Thyroid gland (tissue), 4 donors: Measurements from ENCODE around the gene C2orf81. TPM values are rescaled to one million over a fixed set of nuclear protein-coding genes. Genes with fewer than 3 reads are reported as not detected.

Experiments
- DNase-seq, 2 donors: peaks; one replicate each; pipeline ENCODE4 v3.0.0-alpha.2; 2019
- H3K27ac ChIP-seq, 3 donors: fragments of 200-600 bp; sonication (generic); 1 replicate in 2 of 3; 2 replicates in 1 of 3; pipeline ENCODE4 v1.5.1; 2016 to 2019; ENCODE audit warnings: mild to moderate bottlenecking in 1 of 3, moderate library complexity in 1 of 3
- H3K27me3 ChIP-seq: fragments of 200-600 bp; sonication (generic); one replicate; pipeline ENCODE4 v1.5.1; 2019
- H3K36me3 ChIP-seq, 2 donors: fragments of 200-600 bp; sonication (generic); one replicate each; pipeline ENCODE4 v1.5.1; 2016 to 2019
- H3K4me1 ChIP-seq, 2 donors: fragments of 200-600 bp; sonication (generic); one replicate each; pipeline ENCODE4 v1.5.1; 2017 to 2019
- H3K4me3 ChIP-seq, 3 donors: fragments of 200-600 bp; sonication (generic); replicated peaks in 1 of 3; 1 replicate in 2 of 3; 2 replicates in 1 of 3; pipeline ENCODE4 v1.5.1; 2016; ENCODE audit warnings: mild to moderate bottlenecking in 1 of 3
- H3K9me3 ChIP-seq: fragments of 200-600 bp; sonication (generic); one replicate; pipeline ENCODE4 v1.5.1; 2017
- CTCF ChIP-seq, 6 experiments: fragments of 200-600 bp in 3 of 6; fragments of 450-650 bp in 3 of 6; sonication (generic) in 3 of 6; IDR thresholded peaks; one replicate each; pipeline ENCODE4 v1.5.1; 2016 to 2019; ENCODE audit warnings: antibody characterized with exemption in 6 of 6, mild to moderate bottlenecking in 2 of 6, inconsistent platforms in 1 of 6, moderate library complexity in 1 of 6
- POLR2A ChIP-seq, 2 donors: fragments of 450-650 bp; IDR thresholded peaks; one replicate each; pipeline ENCODE4 v1.6.1; 2017; ENCODE audit warnings: antibody characterized with exemption in 2 of 2, mild to moderate bottlenecking in 2 of 2, moderate library complexity in 1 of 2
- WGBS, 2 donors: methylation state at CpG; one replicate each; pipeline ENCODE4 v1.1.5; 2017; 5-methylcytosine and 5-hydroxymethylcytosine counted together
- intact Hi-C: fragments of 100-400 bp; cut with DNase I; formaldehyde crosslinking; loops from one replicate; pipeline ENCODE4 v1.15.1; 2023
- total RNA-seq, 4 donors: library from RNA; depleted of rRNA; stranded (reverse); fragments of >200 nt; gene quantifications; one replicate each; pipeline ENCODE4 v1.2.3, GENCODE V29; 2016

C2orf81 gene
- total RNA-seq, 4 donors from 2014 or later, result 2.3 to 3.4 (median 3.1) TPM

GRCh38 chr2:74439373-74439772 lies 18.0 kb upstream of the C2orf81 start:
- peaks cover 10 to 18% of the 10 kb centered on the region in 2 donors for H3K4me1 ChIP-seq

GRCh38 chr2:74438248-74438647 lies 16.8 kb upstream of the C2orf81 start:
- peaks cover 10 to 18% of the 10 kb centered on the region in 2 donors for H3K4me1 ChIP-seq
- H3K36me3 ChIP-seq, result no peaks in the 10 kb centered on the region
- TF ChIP-seq CTCF (IDR thresholded peaks at IDR 0.05) (no peak), POLR2A (IDR thresholded peaks at IDR 0.05) (no peak)
- no peaks in the 10 kb centered on the region for H3K27me3 ChIP-seq
- intact Hi-C loops, result no loop called here
- H3K27ac ChIP-seq, result no peak overlapping the region
- 100% methylated on average over 1 of the region's 1 CpG for WGBS, 2 donors
- H3K9me3 ChIP-seq, result no peaks in the 10 kb centered on the region
- H3K4me3 ChIP-seq, result no peak overlapping the region
- no peak for DNase-seq

More at GRCh38 chr2:74439373-74439772, 18.0 kb upstream of the C2orf81 start:
- Histone ChIP-seq H3K27ac (peak overlapping the region in 2 of 3 donors; percentile 76 to 84), H3K27me3 (no peaks in the 10 kb centered on the region), H3K36me3 (no peaks in the 10 kb centered on the region), H3K9me3 (no peaks in the 10 kb centered on the region), H3K4me3 (peak overlapping the region in 1 of 3 donors; percentile 51)
- DNase-seq, result no peak
- intact Hi-C loops, result no loop called here
- TF ChIP-seq CTCF (IDR thresholded peaks at IDR 0.05) (no peak), POLR2A (IDR thresholded peaks at IDR 0.05) (no peak)
- 39 to 43% methylated on average over 3 of the region's 3 CpGs for WGBS, 2 donors

- TF ChIP-seq POLR2A (IDR thresholded peaks at IDR 0.05) (no peak), CTCF (IDR thresholded peaks at IDR 0.05) (no peak)
- H3K4me3 ChIP-seq, result no peak overlapping the region
- 73 to 78% methylated on average over 6 of the region's 6 CpGs for WGBS, 2 donors
- intact Hi-C loops, result no loop called here
- H3K4me1 ChIP-seq, result peaks cover 10 to 14% of the 10 kb centered on the region in 2 donors
- no peaks in the 10 kb centered on the region for H3K9me3 ChIP-seq
- no peak overlapping the region for H3K27ac ChIP-seq
- DNase-seq, result no peak
- no peaks in the 10 kb centered on the region for H3K36me3 ChIP-seq
- no peaks in the 10 kb centered on the region for H3K27me3 ChIP-seq
Observed at GRCh38 chr2:74436848-74437695, 15.7 kb upstream of the C2orf81 start.

GRCh38 chr2:74436111-74436805 lies 14.8 kb upstream of the C2orf81 start:
- Histone ChIP-seq H3K27me3 (no peaks in the 10 kb centered on the region), H3K4me3 (no peak overlapping the region), H3K36me3 (peaks cover 0 to 4% of the 10 kb centered on the region in 2 donors), H3K4me1 (peaks cover 10 to 14% of the 10 kb centered on the region in 2 donors), H3K9me3 (no peaks in the 10 kb centered on the region), H3K27ac (no peak overlapping the region)
- WGBS, 2 donors, result 79 to 81% methylated on average over 16 to 30 of the region's 43 CpGs
- TF ChIP-seq CTCF (IDR thresholded peaks at IDR 0.05) (no peak), POLR2A (IDR thresholded peaks at IDR 0.05) (no peak)
- DNase-seq, result no peak
- intact Hi-C loops, result no loop called here

GRCh38 chr2:74430502-74430901 lies 9.1 kb upstream of the C2orf81 start:
- intact Hi-C loops, result no loop called here
- Histone ChIP-seq H3K4me1 (no peaks in the 10 kb centered on the region), H3K27ac (no peak overlapping the region), H3K9me3 (no peaks in the 10 kb centered on the region), H3K4me3 (no peak overlapping the region), H3K27me3 (no peaks in the 10 kb centered on the region), H3K36me3 (peaks cover 29 to 32% of the 10 kb centered on the region in 2 donors)
- TF ChIP-seq CTCF (IDR thresholded peaks at IDR 0.05) (no peak), POLR2A (IDR thresholded peaks at IDR 0.05) (no peak)
- 85 to 94% methylated on average over 10 to 11 of the region's 11 CpGs for WGBS, 2 donors
- DNase-seq, result no peak
